Erythroblast (primary cell): ENCODE data around the gene RAD54L.
"Not testable (repeated sequence)": the region's sequence is repeated elsewhere in the genome, so short reads cannot be mapped to it uniquely, and the experiment has no call there.

Experiments
- GATA1 ChIP-seq: IDR thresholded peaks from 2 replicates; pipeline ENCODE4 v1.6.1; 2011; ENCODE audit warnings: low read depth, mild to moderate bottlenecking, control low read depth, low read length, moderate library complexity
- POLR2A ChIP-seq: IDR thresholded peaks from 2 replicates; pipeline ENCODE4 v1.6.1; 2011; ENCODE audit warnings: mild to moderate bottlenecking, low read length

DNA sequence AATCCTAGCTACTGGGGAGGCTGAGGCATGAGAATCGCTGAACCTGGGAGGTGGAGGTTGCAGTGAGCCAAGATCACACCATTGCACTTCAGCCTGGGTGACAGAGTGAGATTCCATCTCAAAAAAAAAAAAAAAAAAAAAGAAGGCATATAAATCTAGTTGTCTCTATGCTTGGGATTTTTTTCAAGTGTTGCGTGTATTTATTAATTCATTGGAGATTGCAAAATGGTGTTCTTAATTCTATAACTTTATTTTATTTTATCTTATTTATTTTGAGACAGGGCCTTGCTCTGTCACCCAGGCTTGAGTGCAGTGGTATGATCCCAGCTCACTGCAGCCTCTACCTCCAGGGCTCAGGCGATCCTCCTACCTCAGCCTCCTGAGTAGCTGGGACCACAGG lies 16.3 kb upstream of the RAD54L start:
- TF ChIP-seq POLR2A, GATA1: not testable (repeated sequence)
